SJCRH30 (cell line): ENCODE measurements around the gene CD63. TPM values are rescaled to one million over a fixed set of nuclear protein-coding genes. Genes with fewer than 3 reads are reported as not detected.
"Not testable (repeated sequence)": the region's sequence is repeated elsewhere in the genome, so short reads cannot be mapped to it uniquely, and the experiment has no call there.

Experiments
- DNase-seq, 2 experiments: peaks; one replicate each; pipeline ENCODE4 v3.0.0-alpha.2; 2015 to 2020
- H3K27ac ChIP-seq: fragments of 250-450 bp; sonication (Bioruptor Pico); 2 replicates; pipeline ENCODE4 v1.5.1; 2020; ENCODE audit warnings: mild to moderate bottlenecking, moderate library complexity
- H3K27me3 ChIP-seq: fragments of 250-450 bp; sonication (Bioruptor Pico); 2 replicates; pipeline ENCODE4 v1.5.1; 2020; ENCODE audit warnings: mild to moderate bottlenecking, moderate library complexity
- H3K36me3 ChIP-seq: fragments of 250-450 bp; sonication (Bioruptor Pico); 2 replicates; pipeline ENCODE4 v1.5.1; 2020; ENCODE audit warnings: mild to moderate bottlenecking, moderate library complexity
- H3K4me1 ChIP-seq: fragments of 250-450 bp; sonication (Bioruptor Pico); 2 replicates; pipeline ENCODE4 v1.5.1; 2020; ENCODE audit warnings: mild to moderate bottlenecking, moderate library complexity
- H3K4me3 ChIP-seq: fragments of 250-450 bp; sonication (Bioruptor Pico); 2 replicates; pipeline ENCODE4 v1.5.1; 2020; ENCODE audit warnings: mild to moderate bottlenecking, moderate library complexity
- H3K9me3 ChIP-seq: fragments of 250-450 bp; sonication (Bioruptor Pico); replicated peaks from 2 replicates; pipeline ENCODE4 v1.5.1; 2020; ENCODE audit warnings: mild to moderate bottlenecking, moderate library complexity
- total RNA-seq: library from RNA; depleted of rRNA; stranded (reverse); fragments of >200 nt; shearing (Covaris generic); gene quantifications from 2 replicates; pipeline ENCODE4 v1.2.3, GENCODE V29; 2014; rRNA removed

Gene CD63, protein sequence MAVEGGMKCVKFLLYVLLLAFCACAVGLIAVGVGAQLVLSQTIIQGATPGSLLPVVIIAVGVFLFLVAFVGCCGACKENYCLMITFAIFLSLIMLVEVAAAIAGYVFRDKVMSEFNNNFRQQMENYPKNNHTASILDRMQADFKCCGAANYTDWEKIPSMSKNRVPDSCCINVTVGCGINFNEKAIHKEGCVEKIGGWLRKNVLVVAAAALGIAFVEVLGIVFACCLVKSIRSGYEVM
- 598 and 676 TPM in 2 replicates for total RNA-seq

DNA sequence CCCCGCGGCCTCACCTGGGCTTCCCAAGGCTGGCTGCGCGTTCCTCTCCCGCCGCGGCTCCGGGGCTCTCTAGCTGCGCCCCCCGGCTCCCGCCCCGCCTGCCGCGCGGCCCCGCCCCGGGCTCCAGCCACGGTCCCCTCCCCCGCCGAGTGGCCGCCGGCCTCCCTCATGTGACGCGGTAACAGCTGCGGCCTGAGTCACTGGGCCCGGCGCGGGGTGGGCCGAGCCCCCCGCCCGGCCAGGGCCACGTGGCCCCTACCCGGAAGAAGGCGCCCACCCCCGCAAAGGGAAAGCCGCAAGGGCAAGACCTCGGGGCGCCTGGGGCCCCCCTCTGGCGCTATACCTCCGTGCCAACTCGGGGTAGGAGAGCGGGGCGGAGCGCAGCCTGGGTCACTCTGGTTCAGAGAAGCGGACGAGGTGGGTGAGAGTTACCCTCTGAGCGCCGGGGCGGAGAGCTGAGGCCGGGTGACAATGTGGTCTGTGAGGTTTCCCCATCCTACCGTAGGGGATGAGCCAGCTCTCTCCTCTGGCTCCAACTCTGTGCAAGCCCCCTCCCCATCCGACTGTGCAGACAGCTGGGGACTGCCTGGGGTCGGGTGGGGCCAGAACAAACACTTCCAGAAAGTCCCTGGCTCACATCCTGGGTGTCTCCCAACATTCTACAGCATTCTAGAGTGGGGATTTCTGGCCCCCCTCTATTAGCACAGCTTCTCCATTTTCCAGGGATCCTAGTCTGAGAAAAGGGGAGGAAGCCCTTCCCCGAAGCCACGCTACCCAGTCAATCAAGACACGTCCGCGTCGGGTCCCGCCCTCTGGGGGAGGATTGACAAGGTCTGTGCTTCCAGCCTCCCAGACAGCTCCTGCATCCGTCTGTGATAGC, at the start of gene CD63:
TSS of gene CD63 (minus strand) at position 71 of the 880 bp plus-strand sequence. CDS start 668 bp downstream, outside the sequence.
- no peaks in the 10 kb centered on the region for H3K27me3 ChIP-seq
- H3K27ac ChIP-seq: peak within 1 kb of the TSS; percentile 99
- H3K9me3 ChIP-seq: no peaks in the 10 kb centered on the region
- H3K4me1 ChIP-seq: peaks cover 9% of the 10 kb centered on the region
- H3K36me3 ChIP-seq: peaks cover 29% of the 10 kb centered on the region
- peak; percentile 93 to 94 for DNase-seq
- H3K4me3 ChIP-seq: peak within 1 kb of the TSS; percentile 71

DNA sequence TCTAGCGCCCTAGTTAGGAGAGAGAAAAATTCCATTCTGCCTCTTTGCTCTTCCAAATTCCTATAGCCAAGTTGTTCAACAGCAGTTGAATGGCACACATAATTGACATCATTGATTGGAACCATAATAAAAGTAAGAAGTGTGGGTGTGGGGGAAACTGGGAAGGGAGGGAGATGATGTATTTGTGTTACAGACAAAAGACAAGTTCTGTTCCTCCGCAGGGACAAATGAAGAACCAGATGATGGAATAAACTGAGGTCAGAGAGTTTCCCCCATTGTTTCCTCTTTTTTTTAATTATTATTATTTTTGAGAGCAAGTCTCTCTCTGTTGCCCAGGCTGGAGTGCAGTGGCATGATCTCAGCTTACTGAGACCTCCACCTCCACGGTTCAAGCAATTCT, 49.0 kb upstream of the CD63 start:
- Histone ChIP-seq H3K27ac (no peak overlapping the region), H3K4me1 (peaks cover 6% of the 10 kb centered on the region), H3K9me3 (no peaks in the 10 kb centered on the region), H3K27me3 (no peaks in the 10 kb centered on the region), H3K36me3 (peaks cover 61% of the 10 kb centered on the region), H3K4me3 (no peak overlapping the region)
- DNase-seq: no peak

DNA sequence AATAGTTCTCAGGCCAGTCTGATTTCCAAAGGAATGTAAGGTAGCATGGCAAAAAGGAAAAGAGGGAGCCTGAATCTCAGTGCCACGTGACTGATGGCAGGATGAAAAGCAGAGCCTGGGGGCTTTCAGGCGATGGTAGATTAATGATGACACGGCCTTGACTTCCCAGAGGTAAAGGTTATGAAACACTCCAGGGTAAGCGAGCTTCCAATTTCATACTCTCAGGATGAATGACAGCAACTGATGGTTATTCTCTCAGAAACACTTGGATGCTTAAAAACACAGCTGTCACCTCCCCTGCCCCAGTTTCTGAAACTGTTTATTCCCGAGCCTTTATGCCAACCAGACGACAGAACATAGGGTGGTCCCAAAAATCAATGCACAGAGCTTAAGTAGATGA, 42.9 kb upstream of the CD63 start:
- Histone ChIP-seq H3K27me3 (no peaks in the 10 kb centered on the region), H3K4me3 (no peak overlapping the region), H3K27ac (peak overlapping the region; percentile 49), H3K36me3 (peaks cover 38% of the 10 kb centered on the region), H3K9me3 (no peaks in the 10 kb centered on the region), H3K4me1 (peaks cover 24% of the 10 kb centered on the region)
- peak; percentile 73 to 93 for DNase-seq

DNA sequence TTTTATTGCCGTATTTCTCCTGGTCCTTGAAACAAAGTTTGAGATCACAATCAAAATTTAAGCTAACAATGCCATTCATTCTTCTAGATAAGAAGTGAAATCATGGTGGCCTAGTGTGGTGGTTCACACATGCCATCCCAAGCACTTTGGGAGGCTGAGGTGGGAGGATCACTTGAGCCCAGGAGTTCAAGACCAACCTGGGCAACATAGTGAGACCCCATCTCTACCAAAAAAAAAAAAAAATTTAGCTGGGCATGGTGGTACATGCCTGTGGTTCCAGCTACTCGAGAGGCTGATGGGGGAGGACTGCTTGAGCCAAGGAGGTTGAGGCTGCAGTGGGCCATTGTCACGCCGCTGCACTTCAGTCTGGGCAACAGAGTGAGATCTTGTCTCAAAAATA, 38.3 kb upstream of the CD63 start:
- peaks cover 12% of the 10 kb centered on the region for H3K4me1 ChIP-seq
- peaks cover 41% of the 10 kb centered on the region for H3K36me3 ChIP-seq
- no peak overlapping the region for H3K4me3 ChIP-seq
- no peak for DNase-seq
- H3K27ac ChIP-seq: no peak overlapping the region
- no peaks in the 10 kb centered on the region for H3K27me3 ChIP-seq
- no peaks in the 10 kb centered on the region for H3K9me3 ChIP-seq

DNA sequence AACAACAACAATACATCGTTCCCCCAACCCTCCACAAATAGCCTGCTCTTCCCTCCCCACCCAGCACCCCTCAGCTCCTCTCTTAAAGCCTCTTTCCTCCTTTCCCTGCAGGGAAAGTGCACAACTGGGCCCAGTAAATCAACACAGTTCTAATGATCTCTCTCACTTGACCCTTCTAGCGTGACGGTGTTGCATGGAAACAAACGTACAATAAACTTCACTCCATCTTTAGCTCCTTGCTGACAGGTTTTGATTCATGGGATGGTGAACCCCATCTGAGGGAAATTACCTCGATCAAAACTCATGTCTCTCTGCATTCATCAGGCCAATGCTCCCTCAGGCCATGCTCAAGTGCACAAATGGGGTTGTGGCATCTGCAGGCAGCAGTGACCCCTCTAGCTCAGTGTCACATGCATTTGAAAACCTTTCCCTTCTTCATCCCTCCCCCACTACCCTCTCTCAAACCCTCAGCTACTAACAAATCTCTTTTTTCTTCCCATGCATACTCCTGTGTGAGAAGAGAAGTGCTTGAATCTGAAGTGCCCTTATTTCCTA, 37.0 kb upstream of the CD63 start:
- Histone ChIP-seq H3K27me3 (no peaks in the 10 kb centered on the region), H3K27ac (no peak overlapping the region), H3K36me3 (peaks cover 46% of the 10 kb centered on the region), H3K4me1 (no peaks in the 10 kb centered on the region; the same call in 1 of the 2 replicates), H3K4me3 (no peak overlapping the region), H3K9me3 (no peaks in the 10 kb centered on the region)
- DNase-seq: no peak

DNA sequence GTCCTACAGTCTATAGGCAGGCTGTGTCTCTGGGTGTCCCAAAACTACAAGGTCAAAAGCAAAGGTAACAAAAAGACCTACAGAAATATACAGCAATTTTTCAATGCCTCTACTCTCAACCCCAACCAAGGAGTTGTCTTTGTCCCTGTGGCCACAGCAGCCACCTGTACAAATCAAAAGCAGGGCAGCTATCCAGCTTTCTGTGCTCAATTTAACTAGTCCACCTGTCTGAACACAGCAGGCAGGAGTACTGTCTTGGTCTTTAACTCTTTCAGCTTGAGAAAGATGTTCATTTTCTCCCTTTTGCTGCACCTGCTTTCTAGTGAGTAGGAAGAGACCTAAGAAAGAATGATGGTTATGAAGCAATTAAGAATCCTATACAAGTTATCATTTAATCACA, 33.8 kb upstream of the CD63 start:
- H3K36me3 ChIP-seq: peaks cover 57% of the 10 kb centered on the region
- no peaks in the 10 kb centered on the region for H3K27me3 ChIP-seq
- H3K27ac ChIP-seq: no peak overlapping the region
- H3K4me3 ChIP-seq: no peak overlapping the region
- no peak for DNase-seq
- H3K9me3 ChIP-seq: no peaks in the 10 kb centered on the region
- no peaks in the 10 kb centered on the region for H3K4me1 ChIP-seq

DNA sequence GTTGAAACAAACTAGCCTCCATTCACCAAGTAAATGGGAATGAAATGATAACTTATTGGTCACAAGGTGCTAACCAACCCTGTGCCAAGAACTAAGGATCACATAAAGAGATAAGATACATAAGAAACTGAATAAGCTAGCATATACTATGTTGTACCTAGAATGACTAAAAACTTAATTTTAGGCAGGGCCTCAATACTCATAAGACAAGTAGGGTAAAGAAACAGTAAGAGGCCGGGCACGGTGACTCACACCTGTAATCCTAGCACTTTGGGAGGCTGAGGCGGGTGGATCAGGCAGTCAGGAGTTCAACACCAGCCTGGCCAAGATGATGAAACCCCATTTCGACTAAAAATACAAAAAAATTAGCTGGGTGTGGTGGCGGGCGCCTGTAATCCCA, 31.9 kb upstream of the CD63 start:
- peaks cover 63% of the 10 kb centered on the region for H3K36me3 ChIP-seq
- no peak for DNase-seq
- H3K4me1 ChIP-seq: no peaks in the 10 kb centered on the region

DNA sequence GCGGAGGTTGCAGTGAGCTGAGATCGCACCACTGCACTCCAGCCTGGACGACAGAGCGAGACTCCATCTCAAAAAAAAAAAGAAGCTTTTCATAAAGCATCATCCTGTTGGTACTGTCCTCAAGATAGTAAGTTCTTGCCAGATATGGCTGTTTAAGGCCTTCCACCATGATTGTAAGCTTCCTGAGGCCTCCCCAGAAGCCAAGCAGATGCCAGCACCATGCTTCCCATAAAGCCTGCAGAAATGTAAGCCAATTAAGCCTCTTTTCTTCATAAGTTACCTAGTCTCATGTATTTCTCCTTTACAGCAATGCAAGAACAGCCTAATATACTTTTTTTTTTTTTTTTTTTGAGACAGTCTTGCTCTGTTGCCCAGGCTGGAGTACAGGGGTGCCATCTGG, 29.8 kb upstream of the CD63 start:
- H3K36me3 ChIP-seq: peaks cover 72% of the 10 kb centered on the region
- H3K27me3 ChIP-seq, H3K9me3 ChIP-seq, H3K4me1 ChIP-seq, DNase-seq, H3K4me3 ChIP-seq, H3K27ac ChIP-seq: not testable (repeated sequence)

More for the DNA sequence above, 31.9 kb upstream of the CD63 start:
- H3K9me3 ChIP-seq: no peaks in the 10 kb centered on the region
- no peaks in the 10 kb centered on the region for H3K27me3 ChIP-seq
- H3K27ac ChIP-seq: no peak overlapping the region
- no peak overlapping the region for H3K4me3 ChIP-seq

DNA sequence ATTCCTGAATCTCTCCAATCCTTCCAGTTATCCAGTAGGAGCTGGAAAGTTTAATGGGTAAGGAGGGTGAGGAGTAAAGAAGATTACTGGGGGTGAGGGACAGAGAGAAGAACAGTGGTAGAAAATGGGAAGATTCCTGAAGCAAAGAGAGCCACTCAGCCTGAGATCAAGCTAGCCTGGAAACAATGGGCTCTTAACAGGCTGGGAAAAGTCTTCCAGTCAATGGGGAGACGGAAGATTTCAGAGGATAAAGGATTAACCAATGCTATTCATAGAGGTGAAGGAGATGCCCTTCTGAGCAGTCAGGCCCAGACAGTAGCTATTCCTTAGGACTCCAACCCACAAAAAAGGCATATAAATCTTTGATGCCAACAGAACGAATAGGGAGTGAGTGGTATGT, 28.9 kb upstream of the CD63 start:
- Histone ChIP-seq H3K27me3 (no peaks in the 10 kb centered on the region), H3K4me3 (no peak overlapping the region), H3K36me3 (peaks cover 74% of the 10 kb centered on the region), H3K9me3 (no peaks in the 10 kb centered on the region), H3K4me1 (no peaks in the 10 kb centered on the region), H3K27ac (no peak overlapping the region)
- no peak for DNase-seq

DNA sequence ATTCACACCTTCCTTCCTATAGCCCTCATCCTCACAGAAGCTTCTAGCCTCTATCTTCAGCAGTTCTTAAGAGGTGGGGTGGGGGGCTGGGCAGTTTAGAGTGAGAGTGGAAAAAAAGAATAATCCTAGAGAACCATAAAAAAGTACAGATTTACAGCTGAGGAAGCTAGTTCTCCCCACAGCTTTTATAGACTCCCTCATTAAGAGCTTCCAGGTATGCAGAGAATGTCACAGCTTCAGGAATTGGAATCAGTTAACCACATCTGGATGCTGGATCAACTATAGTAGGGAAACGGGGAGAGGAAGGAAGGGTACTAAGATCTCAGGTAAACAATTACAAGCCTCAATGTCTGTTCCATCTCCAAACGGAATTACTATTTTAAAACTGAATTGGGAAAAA, 26.4 kb upstream of the CD63 start:
- Histone ChIP-seq H3K4me3 (no peak overlapping the region), H3K9me3 (no peaks in the 10 kb centered on the region), H3K27me3 (no peaks in the 10 kb centered on the region), H3K27ac (no peak overlapping the region), H3K4me1 (no peaks in the 10 kb centered on the region), H3K36me3 (peaks cover 71% of the 10 kb centered on the region)
- DNase-seq: no peak

DNA sequence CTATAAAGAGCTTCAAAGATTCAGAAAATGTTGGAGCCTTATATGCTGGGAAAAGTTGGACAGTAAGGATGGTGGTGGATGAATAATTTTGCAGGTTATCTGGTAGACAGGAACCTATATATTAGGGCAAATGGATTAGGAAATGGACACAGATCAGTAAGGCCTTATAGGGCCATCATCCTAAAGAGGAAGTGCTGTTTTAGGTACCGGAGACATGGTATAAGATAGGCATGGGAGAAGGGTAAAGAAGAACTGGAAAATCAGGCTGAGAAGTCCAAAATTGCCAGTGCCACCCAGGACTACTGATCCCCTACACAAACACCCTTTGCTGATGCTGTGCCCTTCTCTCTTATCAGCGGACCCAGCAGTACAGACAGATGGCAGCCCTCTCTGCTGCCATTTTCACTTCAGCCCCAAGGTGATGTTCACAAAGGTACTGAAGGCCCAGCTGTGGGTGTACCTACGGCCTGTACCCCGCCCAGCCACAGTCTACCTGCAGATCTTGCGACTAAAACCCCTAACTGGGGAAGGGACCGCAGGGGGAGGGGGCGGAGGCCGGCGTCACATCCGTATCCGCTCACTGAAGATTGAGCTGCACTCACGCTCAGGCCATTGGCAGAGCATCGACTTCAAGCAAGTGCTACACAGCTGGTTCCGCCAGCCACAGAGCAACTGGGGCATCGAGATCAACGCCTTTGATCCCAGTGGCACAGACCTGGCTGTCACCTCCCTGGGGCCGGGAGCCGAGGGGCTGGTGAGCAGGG, 19.6 kb upstream of the CD63 start:
- DNase-seq: no peak
- no peaks in the 10 kb centered on the region for H3K9me3 ChIP-seq
- peaks cover 26% of the 10 kb centered on the region for H3K36me3 ChIP-seq
- H3K4me1 ChIP-seq: peaks cover 7% of the 10 kb centered on the region
- H3K27me3 ChIP-seq: no peaks in the 10 kb centered on the region
- H3K4me3 ChIP-seq: no peak overlapping the region
- no peak overlapping the region for H3K27ac ChIP-seq

DNA sequence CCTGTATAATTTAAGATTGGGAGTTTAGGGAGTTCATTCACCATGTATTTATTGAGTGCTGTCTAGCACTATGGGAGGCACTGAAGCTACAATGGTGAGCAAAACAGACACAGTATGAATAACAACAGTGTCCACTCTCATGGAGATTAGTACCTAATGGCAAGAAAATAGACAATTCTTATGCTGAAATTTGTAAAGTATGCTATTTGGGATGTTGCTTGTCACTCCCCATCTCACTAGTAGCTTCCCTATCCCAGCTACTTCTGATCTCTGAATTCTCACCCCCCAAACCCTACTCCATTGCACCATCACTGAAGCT, 18.1 kb upstream of the CD63 start:
- H3K27me3 ChIP-seq: no peaks in the 10 kb centered on the region
- H3K4me1 ChIP-seq: peaks cover 7% of the 10 kb centered on the region
- peaks cover 12% of the 10 kb centered on the region for H3K36me3 ChIP-seq
- H3K4me3 ChIP-seq: no peak overlapping the region
- DNase-seq: no peak
- no peaks in the 10 kb centered on the region for H3K9me3 ChIP-seq
- no peak overlapping the region for H3K27ac ChIP-seq

DNA sequence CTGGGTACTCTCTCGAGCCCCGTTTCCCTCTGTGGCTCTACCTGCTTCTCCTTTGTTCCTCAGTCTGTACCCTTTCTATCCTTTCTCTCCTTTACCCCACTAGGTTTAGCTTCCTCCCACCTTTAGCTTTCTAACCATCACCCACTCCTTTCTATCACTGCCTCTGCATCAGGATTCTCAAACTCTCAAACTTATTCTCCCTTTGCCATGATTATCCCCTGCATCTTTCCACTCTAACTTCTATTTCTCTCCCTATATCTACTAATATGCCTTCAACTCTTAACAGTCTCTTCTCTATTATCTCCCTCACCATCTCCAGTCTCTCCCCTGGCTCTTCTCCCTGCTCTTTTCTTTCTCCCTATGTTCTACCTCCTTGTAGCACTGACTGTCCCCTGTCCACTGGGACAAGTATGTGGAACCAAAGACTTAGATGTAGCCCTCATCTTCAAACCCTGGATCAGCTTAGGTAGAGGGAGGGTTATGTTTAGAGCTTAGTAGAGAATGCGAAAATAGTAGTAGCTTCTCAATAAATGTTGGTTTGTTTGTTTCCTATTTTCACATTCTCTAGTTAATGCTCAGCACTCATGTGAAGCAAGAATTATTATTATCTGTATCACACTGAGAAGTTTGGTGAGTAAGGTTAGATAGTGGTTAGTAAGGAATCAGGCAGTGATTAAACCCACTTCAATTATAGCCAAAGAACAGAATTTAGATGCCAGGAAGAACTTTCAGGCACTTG, 17.5 kb upstream of the CD63 start:
- Histone ChIP-seq H3K27ac (no peak overlapping the region), H3K27me3 (no peaks in the 10 kb centered on the region), H3K9me3 (no peaks in the 10 kb centered on the region), H3K4me1 (peaks cover 7% of the 10 kb centered on the region), H3K36me3 (peaks cover 12% of the 10 kb centered on the region; the same call in 1 of the 2 replicates), H3K4me3 (no peak overlapping the region)
- no peak for DNase-seq
